GM19468 (cell line): ENCODE data around the gene DNAJA4.
"Not testable (repeated sequence)": the region's sequence is repeated elsewhere in the genome, so short reads cannot be mapped to it uniquely, and the experiment has no call there.

Experiments
- ATAC-seq: cut with Tn5 transposase; IDR thresholded peaks from one replicate; pipeline ENCODE4 v1.9.1; 2021; ENCODE audit warnings: mild to moderate bottlenecking, moderate library complexity, moderate number of reproducible peaks; ENCODE audit not compliant: unreplicated experiment; ENCODE audit errors: extremely low read depth

The DNAJA4 gene

DNA sequence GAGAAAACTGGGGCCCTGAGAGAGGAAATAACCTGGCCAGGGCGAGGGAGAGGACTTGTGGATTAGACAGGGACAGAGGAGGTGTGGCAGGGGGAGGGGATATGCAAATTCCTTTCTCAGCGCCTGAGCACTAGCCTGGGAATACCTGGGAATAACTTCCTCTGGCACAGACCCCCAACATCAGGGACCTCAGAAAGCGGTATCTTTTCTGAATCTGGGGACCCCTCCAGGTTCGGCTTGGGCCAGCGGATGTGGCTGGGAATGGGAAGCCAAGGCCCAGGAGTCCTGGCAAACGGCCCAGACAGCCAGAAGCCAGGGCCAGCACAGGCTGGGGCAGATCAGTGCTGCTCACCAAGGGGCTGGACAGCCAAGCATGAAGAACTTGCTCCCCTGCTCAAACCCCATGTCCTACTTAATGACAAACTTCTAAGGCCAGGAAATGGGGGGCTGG, 20.8 kb upstream of the DNAJA4 start:
- no peak for ATAC-seq

DNA sequence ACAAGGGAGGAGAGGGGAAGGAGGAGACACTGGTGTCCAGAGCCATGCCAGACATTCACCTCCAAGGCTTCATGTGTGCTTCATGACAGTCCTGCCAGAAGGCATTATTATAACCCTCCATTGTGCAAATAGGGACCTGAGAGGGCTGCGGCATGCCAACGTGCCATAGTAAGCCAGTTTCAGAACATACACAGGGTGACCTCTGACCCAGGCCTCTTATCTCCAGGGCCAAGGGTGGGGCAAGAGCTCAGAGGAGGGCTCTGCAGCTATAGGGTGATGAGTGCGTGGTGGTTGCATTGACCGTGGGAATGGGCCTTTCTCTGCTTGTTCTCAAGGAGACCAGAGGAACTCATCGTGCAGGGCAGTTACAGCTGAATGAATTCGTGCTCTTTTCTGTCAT, 20.3 kb upstream of the DNAJA4 start:
- ATAC-seq: no peak

DNA sequence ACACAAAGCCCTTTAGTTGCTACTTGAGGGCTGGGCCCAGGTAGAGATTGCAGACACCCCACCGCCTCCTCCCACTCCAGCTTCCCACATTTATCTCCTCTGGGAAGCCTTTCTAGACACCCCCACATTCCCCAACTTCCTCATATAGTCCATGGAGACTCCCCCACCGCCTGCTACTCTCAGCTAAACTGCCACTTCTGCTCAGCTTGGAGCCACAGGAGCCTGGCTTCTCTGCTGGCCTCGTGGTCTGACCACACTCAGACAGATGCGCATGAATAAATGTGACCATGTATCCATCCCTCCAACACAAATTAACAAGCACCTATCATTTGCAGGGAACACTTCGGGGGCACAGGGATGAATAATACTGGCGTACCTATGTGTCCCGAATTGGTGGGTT, 19.5 kb upstream of the DNAJA4 start:
- ATAC-seq: no peak

DNA sequence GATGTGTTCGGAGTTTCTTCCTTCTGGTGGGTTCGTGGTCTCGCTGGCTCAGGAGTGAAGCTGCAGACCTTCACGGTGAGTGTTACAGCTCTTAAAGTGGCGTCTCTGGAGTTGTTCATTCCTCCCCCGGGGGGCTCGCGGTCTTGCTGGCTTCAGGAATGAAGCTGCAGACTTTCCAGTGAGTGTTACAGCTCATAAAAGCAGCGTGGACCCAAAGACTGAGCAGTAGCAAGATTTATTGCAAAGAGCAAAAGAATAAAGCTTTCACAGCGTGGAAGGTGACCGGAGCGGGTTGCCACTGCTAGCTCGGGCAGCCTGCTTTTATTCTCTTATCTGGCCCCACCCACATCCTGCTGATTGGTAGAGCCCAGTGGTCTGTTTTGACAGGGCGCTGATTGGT, 19.0 kb upstream of the DNAJA4 start:
- not testable (repeated sequence) for ATAC-seq

DNA sequence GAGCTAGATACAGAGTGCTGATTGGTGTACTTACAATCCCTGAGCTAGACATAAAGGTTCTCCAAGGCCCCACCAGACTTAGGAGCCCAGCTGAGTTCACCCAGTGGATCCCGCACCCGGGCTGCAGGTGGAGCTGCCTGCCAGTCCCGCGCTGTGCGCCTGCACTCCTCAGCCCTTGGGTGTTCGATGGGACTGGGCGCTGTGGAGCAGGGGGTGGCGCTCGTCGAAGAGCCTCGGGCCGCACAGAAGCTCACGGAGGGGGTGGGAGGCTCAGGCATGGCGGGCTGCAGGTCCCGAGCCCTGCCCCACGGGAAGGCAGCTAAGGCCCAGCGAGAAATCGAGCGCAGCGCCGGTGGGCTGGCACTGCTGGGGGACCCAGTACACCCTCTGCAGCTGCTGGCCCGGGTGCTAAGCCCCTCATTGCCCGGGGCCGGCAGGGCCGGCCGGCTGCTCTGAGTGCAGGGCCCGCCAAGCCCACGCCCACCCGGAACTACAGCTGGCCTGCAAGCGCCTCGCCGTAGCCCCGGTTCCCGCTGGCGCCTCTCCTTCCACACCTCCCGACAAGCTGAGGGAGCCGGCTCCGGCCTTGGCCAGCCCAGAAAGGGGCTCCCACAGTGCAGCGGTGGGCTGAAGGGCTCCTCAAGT, 18.3 kb upstream of the DNAJA4 start:
- ATAC-seq: not testable (repeated sequence)

DNA sequence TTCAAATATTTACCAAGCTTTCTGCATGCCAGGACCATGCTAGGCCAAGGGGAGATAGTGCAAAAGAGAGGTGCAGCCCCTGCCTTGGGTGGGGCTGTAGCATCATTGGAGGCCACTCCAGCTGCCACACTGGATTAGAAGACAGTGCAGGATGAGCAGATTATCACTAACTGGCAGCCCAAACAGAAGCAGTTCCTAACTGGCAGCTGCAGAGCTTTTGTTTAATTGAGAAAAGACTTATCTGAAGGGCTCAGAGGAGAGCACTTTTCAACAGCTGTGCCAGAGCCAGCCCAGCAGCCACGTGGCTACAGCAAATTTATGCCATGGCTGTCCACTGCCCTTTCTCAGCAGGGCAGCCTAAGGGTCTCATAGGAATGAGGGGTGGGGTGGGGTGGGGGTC, 16.5 kb upstream of the DNAJA4 start:
- no peak for ATAC-seq

DNA sequence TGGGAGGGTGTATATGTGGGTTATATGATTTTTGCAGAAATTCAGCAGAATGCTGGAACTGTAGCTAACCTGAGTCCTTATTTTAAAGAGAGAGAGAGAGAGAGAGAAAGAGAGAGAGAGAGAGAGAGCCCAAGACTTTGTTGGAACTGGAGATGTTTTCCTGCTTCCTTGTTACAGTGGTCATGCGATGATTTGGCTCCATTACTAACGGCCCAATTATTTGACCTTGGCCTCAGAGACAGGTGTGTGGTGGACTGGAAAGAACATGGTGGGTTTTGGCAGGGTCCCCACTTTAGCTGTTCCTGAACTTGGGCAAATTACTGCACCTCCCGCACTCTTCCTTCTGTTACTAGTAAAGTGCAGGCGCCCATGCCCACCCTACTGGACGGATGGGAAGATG, 15.2 kb upstream of the DNAJA4 start:
- no peak for ATAC-seq

DNA sequence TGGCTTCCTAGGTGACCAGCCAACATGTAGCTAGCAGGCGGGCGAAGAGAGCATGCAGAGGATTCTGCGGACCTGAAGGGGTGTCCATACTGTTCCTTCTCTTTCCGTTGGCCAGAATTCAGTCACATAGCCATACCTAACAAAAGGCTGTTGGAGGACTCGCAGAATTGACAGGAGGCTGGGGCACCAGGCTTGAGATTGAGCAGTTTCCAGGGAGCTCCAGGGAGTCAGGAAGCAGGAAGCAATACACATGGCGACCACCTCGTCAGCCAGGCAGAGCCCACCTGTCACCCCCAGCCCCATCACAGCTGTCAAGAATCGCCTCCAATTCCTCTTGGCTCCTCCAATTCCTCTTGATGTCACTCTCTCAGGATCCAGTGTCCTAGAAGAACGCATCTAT, 13.2 kb upstream of the DNAJA4 start:
- no peak for ATAC-seq

DNA sequence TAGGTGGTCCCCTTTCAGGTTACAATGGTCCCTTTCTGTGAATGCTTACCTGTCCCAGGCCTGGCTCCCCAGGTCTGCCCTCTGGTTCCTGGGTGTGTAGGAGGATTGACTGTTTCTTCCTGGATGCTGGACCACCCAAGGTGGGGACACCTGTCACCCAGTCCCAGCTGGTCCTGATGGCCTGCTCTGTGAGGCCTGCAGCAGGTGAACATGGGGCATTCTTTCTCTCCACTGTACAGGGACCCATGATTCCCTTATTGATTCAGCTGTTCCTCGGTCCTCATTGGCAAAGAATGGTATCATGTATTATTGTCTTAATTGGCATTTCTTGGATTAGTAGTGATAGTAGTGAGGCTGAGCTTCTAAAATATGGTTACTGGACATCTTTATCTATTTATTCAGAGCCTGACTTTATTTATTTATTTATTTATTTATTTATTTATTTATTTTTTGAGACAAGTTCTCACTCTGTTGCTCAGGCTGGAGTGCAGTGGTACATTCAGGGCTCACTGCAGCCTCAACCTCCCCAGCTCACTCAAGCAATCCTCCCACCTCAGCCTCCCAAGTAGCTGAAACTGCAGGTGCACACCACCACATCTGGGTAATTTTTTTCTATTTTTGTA, 8.8 kb upstream of the DNAJA4 start:
- ATAC-seq: no peak

DNA sequence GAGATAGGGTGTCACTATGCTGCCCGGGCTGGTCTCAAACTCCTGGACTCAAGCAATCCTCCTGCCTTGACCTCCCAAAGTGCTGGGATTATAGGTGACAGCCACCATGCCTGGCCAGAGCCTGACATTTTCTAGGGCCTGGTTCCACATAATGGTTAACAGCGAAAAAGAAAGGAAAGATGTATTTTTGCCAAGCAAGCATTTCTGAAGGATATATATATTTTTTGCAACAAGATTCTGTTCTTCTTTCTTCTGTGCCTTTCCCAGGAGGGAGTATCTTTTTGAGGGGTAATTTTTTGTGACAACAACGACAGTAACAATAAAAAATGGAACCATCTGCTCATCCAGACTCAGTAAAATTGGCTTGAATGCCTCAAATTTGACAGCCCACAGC, 8.3 kb upstream of the DNAJA4 start:
- ATAC-seq: no peak

DNA sequence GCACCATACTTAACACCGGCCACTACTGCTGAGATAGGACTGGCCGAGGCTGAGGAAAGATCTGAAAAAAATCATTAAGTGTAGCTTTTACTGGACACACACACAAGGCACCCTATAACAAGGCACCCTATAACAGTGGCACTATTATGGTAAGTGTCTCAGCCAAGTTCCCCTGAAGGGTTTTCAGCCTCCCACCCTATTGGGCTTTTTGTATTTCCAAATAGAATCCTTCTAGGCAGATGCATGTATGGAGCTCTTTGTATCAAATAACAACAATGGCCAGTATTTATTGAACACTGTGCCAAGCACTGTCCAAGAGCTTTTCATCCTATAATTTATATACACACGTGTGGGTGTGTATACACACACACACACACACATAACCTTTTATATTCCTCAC, 6.7 kb upstream of the DNAJA4 start:
- no peak for ATAC-seq

DNA sequence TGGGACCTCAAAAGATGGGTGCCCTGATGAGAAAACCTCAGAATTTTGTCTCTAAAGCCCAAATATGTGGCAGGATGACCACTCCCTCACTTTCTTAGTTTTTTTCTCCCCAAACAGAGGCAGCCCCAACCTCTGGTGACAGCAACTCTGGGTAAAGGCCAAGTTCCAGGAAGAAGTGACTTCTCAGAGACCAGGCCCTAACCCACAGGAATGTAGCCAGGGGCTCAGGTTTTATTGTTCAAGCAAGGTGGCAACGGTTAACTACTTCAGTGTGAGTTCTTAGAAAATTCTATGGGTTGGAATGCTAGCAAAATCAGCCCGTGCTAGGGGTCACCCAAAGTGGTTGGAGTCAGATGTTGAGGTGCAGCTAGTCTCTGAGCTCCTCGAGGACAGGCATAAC, 5.1 kb upstream of the DNAJA4 start:
- ATAC-seq: no peak

DNA sequence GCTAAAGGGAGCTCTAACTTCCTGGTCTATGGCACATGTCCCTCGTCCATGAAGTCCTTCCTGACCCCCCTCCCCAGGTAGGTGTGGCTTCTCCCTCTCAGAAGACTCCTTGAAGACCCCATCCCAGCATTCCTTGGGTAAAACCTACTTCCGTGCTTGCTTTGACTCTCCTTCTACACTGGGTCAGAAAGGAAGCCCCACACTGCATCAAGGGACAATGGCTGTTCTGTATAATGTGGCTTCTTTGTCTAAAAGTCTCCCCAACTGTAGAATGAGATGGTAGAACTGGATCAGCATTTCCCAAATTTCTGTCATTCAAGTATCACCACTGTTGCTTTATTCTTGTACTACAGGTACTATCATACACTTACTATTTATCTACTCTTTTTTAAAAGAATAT, 3.9 kb upstream of the DNAJA4 start:
- ATAC-seq: no peak

DNA sequence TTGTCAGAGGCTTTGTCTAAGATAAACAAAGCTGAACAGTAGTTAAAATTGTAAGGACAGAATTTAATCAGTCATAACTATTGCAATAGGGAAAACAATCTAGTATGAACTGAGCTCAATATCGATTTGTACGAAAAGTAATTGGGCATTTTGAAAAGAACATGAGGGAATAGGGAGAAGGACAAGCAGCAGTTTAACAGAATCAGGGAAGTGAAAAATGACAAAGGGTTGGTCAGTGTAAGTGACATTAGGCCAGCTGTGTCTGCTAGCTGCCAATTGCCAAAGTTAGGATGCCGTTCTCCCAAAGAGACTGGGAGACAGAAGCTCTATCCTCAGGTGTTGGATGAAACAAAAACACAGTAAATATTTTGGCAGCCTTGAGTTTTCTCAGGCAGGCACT, 3.3 kb upstream of the DNAJA4 start:
- ATAC-seq: no peak

DNA sequence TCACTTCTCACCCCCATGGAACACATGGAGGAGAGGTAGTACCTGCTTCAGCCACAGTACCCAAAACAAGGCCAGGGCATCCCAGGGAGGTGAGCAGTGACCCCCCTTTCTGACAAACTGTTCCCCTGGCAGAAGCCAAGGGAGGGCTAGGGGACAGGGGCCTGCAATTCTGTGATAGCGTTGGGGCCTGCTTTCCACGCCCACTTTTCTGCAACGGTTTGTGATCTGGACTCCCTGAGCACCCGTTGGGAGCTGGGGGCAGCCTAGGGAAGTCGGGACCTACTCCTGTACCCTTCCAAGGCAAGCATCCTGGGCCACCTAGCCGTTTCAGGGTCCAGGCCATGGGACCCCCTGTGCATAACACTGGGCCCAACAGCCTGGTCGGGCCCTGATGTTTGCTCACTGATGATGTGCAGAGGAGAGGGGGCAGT, 996 bp upstream of the DNAJA4 start:
- no peak for ATAC-seq

DNA sequence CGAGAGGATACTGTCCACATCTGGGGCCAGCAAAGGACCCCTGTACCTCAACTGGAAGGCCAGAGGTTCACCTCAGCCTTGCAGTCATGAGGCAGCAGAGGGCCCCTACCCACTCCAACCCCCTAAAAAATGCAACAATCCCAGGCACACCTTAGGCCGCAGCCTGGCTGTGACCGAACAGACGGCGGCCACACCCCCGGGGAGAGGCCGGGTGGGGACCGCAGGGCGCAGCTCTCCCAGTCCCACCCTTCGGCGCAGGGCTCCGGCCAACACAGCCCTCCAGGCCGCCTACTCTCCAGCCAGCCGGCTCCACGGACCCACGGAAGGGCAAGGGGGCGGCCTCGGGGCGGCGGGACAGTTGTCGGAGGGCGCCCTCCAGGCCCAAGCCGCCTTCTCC, 457 bp upstream of the DNAJA4 start:
- ATAC-seq: no peak

DNA sequence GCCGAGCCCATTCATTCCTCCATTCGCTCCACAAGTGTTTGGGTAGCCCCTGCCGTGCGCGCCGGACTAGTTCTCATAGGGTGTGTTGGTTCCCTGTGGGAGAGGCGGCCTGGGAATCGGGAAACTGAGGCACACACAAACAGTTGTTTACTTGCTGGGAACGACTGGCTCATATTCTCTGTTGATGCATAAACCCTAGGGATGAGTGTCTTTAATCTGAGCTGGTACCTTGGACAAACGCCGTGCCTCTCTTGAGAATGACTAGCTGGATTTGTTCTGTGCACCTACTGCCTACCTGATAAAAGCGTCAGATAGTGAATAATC, 737 bp downstream of the DNAJA4 start:
- no peak for ATAC-seq

DNA sequence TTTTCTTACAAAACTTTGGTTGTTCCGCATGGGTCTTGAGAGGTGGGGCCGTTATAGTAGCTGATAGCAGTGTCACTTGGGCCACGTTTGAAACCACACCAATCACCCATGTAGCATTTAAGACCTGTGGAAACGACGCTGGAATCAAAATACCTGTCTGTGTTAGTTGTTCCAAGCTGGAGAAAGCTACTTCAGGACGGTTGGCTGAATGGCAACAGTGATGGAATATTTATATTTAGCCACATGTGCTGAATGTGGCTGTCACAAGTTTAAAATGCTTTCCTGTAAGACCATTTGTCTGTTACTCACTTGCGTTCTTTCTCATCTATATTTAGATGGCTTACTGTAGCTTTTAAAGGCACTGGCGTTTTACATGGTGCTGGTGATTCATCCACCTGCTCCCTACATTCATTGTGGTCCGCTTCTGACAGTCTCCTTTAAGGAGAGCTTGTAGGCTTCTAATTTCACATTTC, 1.4 kb downstream of the DNAJA4 start:
- ATAC-seq: no peak

DNA sequence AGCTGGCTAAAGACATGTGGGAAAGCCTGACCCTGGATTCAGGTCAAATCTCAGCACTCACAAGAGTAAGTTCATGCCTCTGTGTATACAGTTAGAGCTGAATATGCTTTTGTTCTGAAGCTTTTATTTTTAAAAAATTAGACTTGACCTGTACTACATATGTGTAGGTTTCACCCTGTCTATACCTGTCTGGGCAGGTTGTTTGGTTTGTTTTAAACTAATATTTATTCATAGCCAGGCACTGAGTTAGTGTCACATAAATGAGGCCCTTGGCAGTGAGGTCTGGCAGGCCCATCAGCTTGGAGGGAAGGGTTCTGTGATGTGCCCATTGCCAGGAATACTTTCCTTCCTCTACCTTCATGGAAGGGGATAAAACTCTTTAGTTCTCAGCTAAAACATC, 1.9 kb downstream of the DNAJA4 start:
- ATAC-seq: no peak

DNA sequence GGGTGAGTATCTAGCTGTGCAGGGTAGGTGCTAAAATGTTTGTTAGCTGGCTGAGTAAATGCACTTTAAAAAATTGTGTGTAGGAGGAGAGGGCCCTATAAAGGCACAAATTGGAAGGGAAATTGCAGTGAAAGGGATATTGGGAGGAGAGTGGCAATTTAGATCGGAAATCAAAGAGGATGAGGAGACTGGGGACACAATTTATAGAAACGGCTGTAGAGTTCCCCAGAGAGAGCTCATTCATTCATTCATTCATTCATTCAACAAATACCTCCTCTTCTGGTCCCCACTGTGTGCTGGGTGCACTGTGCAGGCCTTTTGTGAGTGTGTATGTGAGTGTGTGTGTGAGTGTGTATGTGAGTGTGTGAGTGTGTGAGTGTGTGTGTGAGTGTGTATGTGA, 2.4 kb downstream of the DNAJA4 start:
- ATAC-seq: no peak

DNA sequence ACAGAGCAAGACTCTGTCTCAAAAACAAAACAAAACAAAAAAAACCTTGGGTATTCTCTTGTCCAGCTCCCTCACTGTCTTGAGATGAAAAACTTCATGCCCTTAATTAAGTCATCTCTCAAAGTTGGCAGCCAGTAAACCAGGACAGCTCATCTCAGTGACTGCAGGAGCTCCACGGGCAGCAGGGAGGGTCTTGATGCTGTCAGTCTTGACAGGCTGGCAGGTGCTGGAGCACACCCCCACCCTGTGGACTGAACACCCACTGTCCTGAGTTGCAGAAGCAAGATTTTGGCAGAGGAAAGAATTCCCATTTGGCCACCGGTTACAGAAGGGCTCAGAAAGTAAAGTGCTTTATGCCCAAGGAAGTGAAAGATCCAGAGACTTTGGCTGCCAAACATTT, 8.0 kb downstream of the DNAJA4 start:
- ATAC-seq: no peak

DNA sequence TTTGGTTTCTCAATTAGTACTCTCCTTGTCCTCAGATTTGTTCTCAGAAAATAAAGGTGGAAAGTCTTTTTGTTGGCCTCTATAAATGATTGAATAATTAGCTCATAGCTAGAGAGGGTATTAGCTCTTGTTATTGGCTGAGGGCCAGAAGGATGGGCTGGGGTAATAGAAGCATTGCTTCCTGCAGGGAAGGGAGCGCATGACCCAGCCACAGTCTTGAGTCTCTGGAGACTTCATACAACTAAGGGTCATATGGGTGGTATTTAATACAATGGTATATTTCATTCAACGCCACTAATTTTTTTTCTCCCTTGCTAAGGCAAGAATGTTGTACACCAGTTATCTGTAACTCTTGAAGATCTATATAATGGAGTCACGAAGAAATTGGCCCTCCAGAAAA, 8.4 kb downstream of the DNAJA4 start:
- ATAC-seq: no peak
